A549 (cell line): Measurements from ENCODE around the gene TMPRSS7. TPM values are rescaled to one million over a fixed set of nuclear protein-coding genes. Genes with fewer than 3 reads are reported as not detected.

Experiments
- ATAC-seq, 2 experiments: fragments of 200-7000 bp in 1 of 2; fragments of >200 bp in 1 of 2; cut with Nextera tagmentation in 1 of 2; cut with Tn5 transposase in 1 of 2; 3 replicates each; pipeline versions ENCODE4 v1.8.0 to v1.9.1; 2018 to 2020; ENCODE audit warnings: mild to moderate bottlenecking in 1 of 2, moderate library complexity in 1 of 2
- CTCF ChIA-PET: fragments of 300-600 bp; sonication (Branson Sonifier 250); formaldehyde crosslinking; extraction: SDS; loops from one replicate; lab custom pipeline; 2021; ENCODE audit warnings: antibody characterized with exemption, inconsistent platforms; lab: Yijun Ruan, JAX
- POLR2A ChIA-PET: fragments of 350-600 bp; formaldehyde crosslinking; extraction: SDS; loops from one replicate; lab custom pipeline; 2021; ENCODE audit warnings: antibody characterized with exemption, inconsistent platforms; lab: Yijun Ruan, JAX
- DNase-seq, 2 experiments: peaks; one replicate each; pipeline versions ENCODE4 v3.0.0 to v3.0.0-alpha.2; 2011 to 2016; ENCODE audit warnings: low read depth in 1 of 2, low spot score in 1 of 2
- FAIRE-seq: peaks from 2 replicates; lab custom pipeline; 2011; peaks lifted over from hg19 to GRCh38; lab: Jason Lieb, UNC
- H3K27ac ChIP-seq, 2 experiments: fragments of >200 bp; sonication (Bioruptor Twin); formaldehyde crosslinking; 3 replicates each; pipeline ENCODE4 v1.5.1; 2016 to 2017
- H3K4me1 ChIP-seq: fragments of >200 bp; sonication (Bioruptor Twin); formaldehyde crosslinking; 3 replicates; pipeline ENCODE4 v1.6.1; 2016
- H3K4me2 ChIP-seq: fragments of >200 bp; sonication (Bioruptor Twin); formaldehyde crosslinking; 3 replicates; pipeline ENCODE4 v1.6.1; 2016
- H3K4me3 ChIP-seq: fragments of >200 bp; sonication (Bioruptor Twin); formaldehyde crosslinking; 3 replicates; pipeline ENCODE4 v1.5.1; 2016
- H3K9me3 ChIP-seq: fragments of >200 bp; sonication (Bioruptor Twin); formaldehyde crosslinking; 3 replicates; pipeline ENCODE4 v1.6.1; 2016
- CBX2 ChIP-seq: fragments of 200-600 bp; sonication (generic); IDR thresholded peaks from 2 replicates; pipeline ENCODE4 v1.6.1; 2016; ENCODE audit warnings: low read depth, mild to moderate bottlenecking, borderline replicate concordance
- CBX8 ChIP-seq: fragments of 200-600 bp; sonication (generic); IDR thresholded peaks from 2 replicates; pipeline ENCODE4 v1.6.1; 2016
- CHD4 ChIP-seq: fragments of 200-600 bp; sonication (generic); IDR thresholded peaks from 2 replicates; pipeline ENCODE4 v1.6.1; 2016; ENCODE audit warnings: antibody characterized with exemption, mild to moderate bottlenecking, borderline replicate concordance
- FOSL2 ChIP-seq, 2 experiments: fragments of 450-650 bp in 1 of 2; fragments of >200 bp in 1 of 2; sonication (Bioruptor Twin) in 1 of 2; formaldehyde crosslinking; IDR thresholded peaks; 2 replicates each; pipeline versions ENCODE4 v1.5.0 to v1.6.1; 2016 to 2020; ENCODE audit warnings: mild to moderate bottlenecking in 1 of 2, moderate library complexity in 1 of 2
- FOXS1 ChIP-seq: fragments of 250-450 bp; sonication (Bioruptor Pico); IDR thresholded peaks from 2 replicates; pipeline ENCODE4 v1.5.0; 2020; ENCODE audit warnings: mild to moderate bottlenecking, moderate library complexity
- GATA3 ChIP-seq: IDR thresholded peaks from 2 replicates; pipeline ENCODE4 v1.6.1; 2012; ENCODE audit warnings: borderline replicate concordance
- HDAC2 ChIP-seq: fragments of 200-600 bp; sonication (generic); IDR thresholded peaks from 2 replicates; pipeline ENCODE4 v1.6.1; 2016
- HOXA7 ChIP-seq: fragments of 250-450 bp; sonication (Bioruptor Pico); IDR thresholded peaks from 2 replicates; pipeline ENCODE4 v1.5.0; 2020; ENCODE audit warnings: mild to moderate bottlenecking, moderate library complexity
- HOXB13 ChIP-seq: fragments of 250-450 bp; sonication (Bioruptor Pico); IDR thresholded peaks from 2 replicates; pipeline ENCODE4 v1.5.0; 2020; ENCODE audit warnings: low read depth, mild to moderate bottlenecking, moderate library complexity
- KDM5A ChIP-seq: fragments of 200-600 bp; sonication (generic); IDR thresholded peaks from 2 replicates; pipeline ENCODE4 v1.6.1; 2016; ENCODE audit warnings: antibody characterized with exemption, mild to moderate bottlenecking
- MAFK ChIP-seq: fragments of 450-650 bp; IDR thresholded peaks from 2 replicates; pipeline ENCODE4 v1.6.1; 2014; ENCODE audit not compliant: partially characterized antibody
- MAZ ChIP-seq: fragments of 150-350 bp; IDR thresholded peaks from 2 replicates; pipeline ENCODE4 v1.6.1; 2014; ENCODE audit warnings: antibody characterized with exemption, low read depth, low read length, borderline replicate concordance
- MYC ChIP-seq: IDR thresholded peaks from 2 replicates; pipeline ENCODE4 v1.6.1; 2012; ENCODE audit warnings: mild to moderate bottlenecking, inconsistent platforms, low read length, improper control_type of control experiment, borderline replicate concordance
- NFE2L2 ChIP-seq: fragments of 150-350 bp; conservative IDR thresholded peaks from 2 replicates; pipeline ENCODE4 v1.6.1; 2014; ENCODE audit warnings: low read length
- NR3C1 ChIP-seq: fragments of >200 bp; sonication (Bioruptor Twin); formaldehyde crosslinking; IDR thresholded peaks from 3 replicates; pipeline ENCODE4 v1.6.1; 2017
- PHF8 ChIP-seq: fragments of 200-600 bp; sonication (generic); IDR thresholded peaks from 2 replicates; pipeline ENCODE4 v1.6.1; 2016; ENCODE audit warnings: low read depth, mild to moderate bottlenecking, antibody characterized with exemption, moderate library complexity, borderline replicate concordance
- RAD21 ChIP-seq, 2 experiments: fragments of >200 bp in 1 of 2; sonication (Bioruptor Twin) in 1 of 2; formaldehyde crosslinking in 1 of 2; IDR thresholded peaks in 1 of 2; conservative IDR thresholded peaks in 1 of 2; 2 replicates in 1 of 2; 3 replicates in 1 of 2; pipeline ENCODE4 v1.6.1; 2012 to 2018; ENCODE audit warnings: inconsistent platforms in 1 of 2
- RARB ChIP-seq: fragments of 250-450 bp; sonication (Bioruptor Pico); IDR thresholded peaks from 2 replicates; pipeline ENCODE4 v1.8.0; 2021; ENCODE audit warnings: mild to moderate bottlenecking, moderate library complexity
- SMC3 ChIP-seq: fragments of >200 bp; sonication (Bioruptor Twin); formaldehyde crosslinking; IDR thresholded peaks from 3 replicates; pipeline ENCODE4 v1.6.1; 2018; ENCODE audit warnings: inconsistent platforms
- TFCP2L1 ChIP-seq: fragments of 250-450 bp; sonication (Bioruptor Pico); IDR thresholded peaks from 2 replicates; pipeline ENCODE4 v1.5.0; 2021; ENCODE audit warnings: mild to moderate bottlenecking
- TP53 ChIP-seq: fragments of 250-450 bp; sonication (Bioruptor Pico); IDR thresholded peaks from 2 replicates; pipeline ENCODE4 v1.5.0; 2021; ENCODE audit warnings: mild to moderate bottlenecking, moderate library complexity
- WGBS: methylation state at CpG from one replicate; pipeline ENCODE4 v1.1.6; 2017; ENCODE audit errors: missing lambda C conversion rate; 5-methylcytosine and 5-hydroxymethylcytosine counted together
- polyA plus RNA-seq, 4 experiments: library from polyadenylated mRNA; depleted of rRNA in 3 of 4; stranded (reverse); fragments of >200 nt; fragmentation: RNase III in 1 of 4; extraction: RNeasy Plus Mini Kit Qiagen cat#74134 plus additional on column Dnase treatment in 1 of 4; gene quantifications; 2 replicates in 3 of 4; 3 replicates in 1 of 4; pipeline ENCODE4 v1.2.3, GENCODE V29; 2011 to 2017
- TF ChIP-seq, protein P1 (sequence below): IDR thresholded peaks from 2 replicates; pipeline ENCODE4 v1.6.1; 2012
- TF ChIP-seq, protein P2 (sequence below): fragments of >200 bp; sonication (Bioruptor Twin); formaldehyde crosslinking; IDR thresholded peaks from 3 replicates; pipeline ENCODE4 v1.5.1; 2016
- TF ChIP-seq, protein P3 (sequence below): fragments of >200 bp; sonication (Bioruptor Twin); formaldehyde crosslinking; IDR thresholded peaks from 2 replicates; pipeline ENCODE4 v1.6.1; 2016

Gene TMPRSS7
- polyA plus RNA-seq, 2 of the 4 experiments (the other 2 are of a cell fraction): 0.04 to 0.09 TPM

DNA sequence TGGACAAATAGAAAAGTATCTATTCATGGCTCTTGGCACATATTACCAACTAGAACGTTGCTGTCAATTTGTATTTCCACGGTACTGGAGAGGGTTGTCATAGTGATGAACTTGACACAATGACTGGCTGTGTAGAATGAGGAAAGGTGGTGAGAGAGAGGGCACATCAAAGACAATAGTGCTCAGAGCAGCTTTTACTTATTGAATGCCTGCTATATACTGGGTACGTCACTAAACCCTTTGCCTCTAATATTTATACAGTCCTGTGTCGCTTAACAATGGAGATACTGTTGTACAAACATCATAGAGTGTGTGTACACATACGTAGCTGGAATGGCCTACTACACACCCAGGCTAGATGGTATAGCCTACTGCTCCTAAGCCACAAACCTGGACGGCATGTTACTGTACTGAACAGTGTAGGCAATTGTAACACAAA, 8.3 kb downstream of the TMPRSS7 start:
- TF ChIP-seq, protein P1, sequence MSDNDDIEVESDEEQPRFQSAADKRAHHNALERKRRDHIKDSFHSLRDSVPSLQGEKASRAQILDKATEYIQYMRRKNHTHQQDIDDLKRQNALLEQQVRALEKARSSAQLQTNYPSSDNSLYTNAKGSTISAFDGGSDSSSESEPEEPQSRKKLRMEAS: no peak
- no peak for TF ChIP-seq CBX2
- TF ChIP-seq, protein P2, sequence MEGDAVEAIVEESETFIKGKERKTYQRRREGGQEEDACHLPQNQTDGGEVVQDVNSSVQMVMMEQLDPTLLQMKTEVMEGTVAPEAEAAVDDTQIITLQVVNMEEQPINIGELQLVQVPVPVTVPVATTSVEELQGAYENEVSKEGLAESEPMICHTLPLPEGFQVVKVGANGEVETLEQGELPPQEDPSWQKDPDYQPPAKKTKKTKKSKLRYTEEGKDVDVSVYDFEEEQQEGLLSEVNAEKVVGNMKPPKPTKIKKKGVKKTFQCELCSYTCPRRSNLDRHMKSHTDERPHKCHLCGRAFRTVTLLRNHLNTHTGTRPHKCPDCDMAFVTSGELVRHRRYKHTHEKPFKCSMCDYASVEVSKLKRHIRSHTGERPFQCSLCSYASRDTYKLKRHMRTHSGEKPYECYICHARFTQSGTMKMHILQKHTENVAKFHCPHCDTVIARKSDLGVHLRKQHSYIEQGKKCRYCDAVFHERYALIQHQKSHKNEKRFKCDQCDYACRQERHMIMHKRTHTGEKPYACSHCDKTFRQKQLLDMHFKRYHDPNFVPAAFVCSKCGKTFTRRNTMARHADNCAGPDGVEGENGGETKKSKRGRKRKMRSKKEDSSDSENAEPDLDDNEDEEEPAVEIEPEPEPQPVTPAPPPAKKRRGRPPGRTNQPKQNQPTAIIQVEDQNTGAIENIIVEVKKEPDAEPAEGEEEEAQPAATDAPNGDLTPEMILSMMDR: no peak
- no peak for TF ChIP-seq NFE2L2
- TF ChIP-seq PHF8: no peak
- no peak for TF ChIP-seq KDM5A
- no peak for TF ChIP-seq GATA3
- TF ChIP-seq, protein P3, sequence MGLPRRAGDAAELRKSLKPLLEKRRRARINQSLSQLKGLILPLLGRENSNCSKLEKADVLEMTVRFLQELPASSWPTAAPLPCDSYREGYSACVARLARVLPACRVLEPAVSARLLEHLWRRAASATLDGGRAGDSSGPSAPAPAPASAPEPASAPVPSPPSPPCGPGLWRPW: no peak
- no peak for TF ChIP-seq NR3C1
- TF ChIP-seq FOSL2 (IDR thresholded peaks at IDR 0.05): no peak
- TF ChIP-seq FOSL2 (CRISPR knock-in tag; IDR thresholded peaks at IDR 0.05): no peak
- no peak for TF ChIP-seq HOXA7
- TF ChIP-seq MAFK: no peak
- TF ChIP-seq TFCP2L1 (CRISPR knock-in tag): no peak
- no peak for TF ChIP-seq MYC
- TF ChIP-seq HOXB13 (CRISPR knock-in tag): no peak
- no peak for TF ChIP-seq CHD4
- no peak for TF ChIP-seq CBX8
- no peak for TF ChIP-seq RARB
- TF ChIP-seq FOXS1: no peak
- TF ChIP-seq, all 56 proteins: peak for 0
- DNase-seq: peak in 1 of 2 experiments; percentile 18
- H3K9me3 ChIP-seq: no peaks in the 10 kb centered on the region
- H3K4me1 ChIP-seq: peaks cover 14% of the 10 kb centered on the region; the same call in 1 of the 3 replicates
- no peak overlapping the region for H3K4me2 ChIP-seq
- no peak overlapping the region for H3K4me3 ChIP-seq
- ATAC-seq: peak; percentile 28 to 57; a peak in 4 of 6 replicates
- FAIRE-seq: no peak
- H3K27ac ChIP-seq: no peak overlapping the region
- CTCF ChIA-PET: interaction anchor here (0.6 to 9.7 kb wide), 38 partner anchors 10 to 967 kb away, joined by 3 to 113 read pairs (median 4); partner anchors contain the start of genes ABHD10, TAGLN3 and TMPRSS7
- POLR2A ChIA-PET: no interaction called here
- WGBS: 62% methylated on average over 6 of the region's 6 CpGs

DNA sequence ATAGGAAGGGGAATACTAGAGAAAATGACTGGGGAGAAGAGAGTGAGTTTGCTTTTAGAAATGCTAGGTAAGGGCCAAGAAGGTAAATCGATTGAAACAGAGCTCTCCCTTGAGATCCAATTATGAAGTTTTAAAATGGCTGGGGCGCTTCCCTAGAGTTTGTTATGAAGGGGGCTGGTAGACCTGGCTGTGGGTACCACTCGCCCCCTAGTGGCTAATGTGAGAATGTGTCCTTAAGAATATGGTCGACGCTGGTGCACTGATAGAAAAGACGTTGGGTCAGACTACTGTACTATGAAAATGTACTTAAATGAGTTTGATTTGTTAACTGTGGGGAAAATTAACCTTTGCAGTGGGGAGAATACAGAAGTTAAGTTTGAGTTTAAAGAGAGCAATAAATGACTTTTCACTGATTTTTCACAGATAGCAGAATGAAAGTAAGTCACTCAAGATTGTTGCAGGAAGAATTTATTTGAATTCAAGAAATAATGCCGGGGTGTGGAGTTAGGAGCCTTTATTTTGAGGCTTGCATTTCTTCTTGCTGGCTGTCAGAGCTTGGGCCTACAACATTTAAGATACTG, 9.2 kb downstream of the TMPRSS7 start:
- DNase-seq (peak; percentile 73 to 82), FAIRE-seq (no peak), ATAC-seq (peak; percentile 96 to 99)
- Histone ChIP-seq H3K4me2 (peak overlapping the region; percentile 63), H3K27ac (no peak overlapping the region), H3K9me3 (no peaks in the 10 kb centered on the region), H3K4me1 (peaks cover 11% of the 10 kb centered on the region; the same call in 1 of the 3 replicates), H3K4me3 (no peak overlapping the region)
- ChIA-PET POLR2A (no interaction called here), CTCF (interaction anchor here (0.6 to 9.7 kb wide), 41 partner anchors 10 to 967 kb away, joined by 3 to 113 read pairs (median 4); partner anchors contain the start of genes ABHD10, TAGLN3 and TMPRSS7)
- 3% methylated on average over 7 of the region's 7 CpGs for WGBS
- TF ChIP-seq SMC3: peak; percentile 79
- TF ChIP-seq HDAC2: no peak
- no peak for TF ChIP-seq TP53 (CRISPR knock-in tag)
- TF ChIP-seq RAD21 (conservative IDR thresholded peaks at IDR 0.05 in 1 of 2, IDR thresholded peaks at IDR 0.05 in 1 of 2): peak; percentile 80 to 81
- TF ChIP-seq, protein P2: peak; percentile 92
- no peak for TF ChIP-seq MAZ
